HEK293T (cell line): ENCODE results near the gene CCDC85B.
A peak's percentile ranks its signal among the peaks of the same experiment; 100 is the strongest.

Source experiments
- BHLHE40 ChIP-seq: fragments of 450-650 bp; IDR thresholded peaks from 2 replicates; pipeline ENCODE4 v1.6.1; 2016; ENCODE audit warnings: mild to moderate bottlenecking, moderate library complexity, borderline replicate concordance
- ELF4 ChIP-seq: fragments of 450-650 bp; IDR thresholded peaks from 2 replicates; pipeline ENCODE4 v1.6.1; 2017; ENCODE audit warnings: antibody characterized with exemption
- FOXM1 ChIP-seq: fragments of 450-650 bp; IDR thresholded peaks from 2 replicates; pipeline ENCODE4 v1.6.1; 2017; ENCODE audit warnings: mild to moderate bottlenecking, borderline replicate concordance
- L3MBTL2 ChIP-seq: fragments of 450-650 bp; conservative IDR thresholded peaks from 2 replicates; pipeline ENCODE4 v1.6.1; 2016; ENCODE audit warnings: mild to moderate bottlenecking
- NFRKB ChIP-seq: fragments of 450-650 bp; IDR thresholded peaks from 2 replicates; pipeline ENCODE4 v1.6.1; 2016; ENCODE audit warnings: mild to moderate bottlenecking, moderate library complexity
- SUZ12 ChIP-seq: fragments of 450-650 bp; IDR thresholded peaks from 2 replicates; pipeline ENCODE4 v1.6.1; 2016; ENCODE audit warnings: mild to moderate bottlenecking

DNA sequence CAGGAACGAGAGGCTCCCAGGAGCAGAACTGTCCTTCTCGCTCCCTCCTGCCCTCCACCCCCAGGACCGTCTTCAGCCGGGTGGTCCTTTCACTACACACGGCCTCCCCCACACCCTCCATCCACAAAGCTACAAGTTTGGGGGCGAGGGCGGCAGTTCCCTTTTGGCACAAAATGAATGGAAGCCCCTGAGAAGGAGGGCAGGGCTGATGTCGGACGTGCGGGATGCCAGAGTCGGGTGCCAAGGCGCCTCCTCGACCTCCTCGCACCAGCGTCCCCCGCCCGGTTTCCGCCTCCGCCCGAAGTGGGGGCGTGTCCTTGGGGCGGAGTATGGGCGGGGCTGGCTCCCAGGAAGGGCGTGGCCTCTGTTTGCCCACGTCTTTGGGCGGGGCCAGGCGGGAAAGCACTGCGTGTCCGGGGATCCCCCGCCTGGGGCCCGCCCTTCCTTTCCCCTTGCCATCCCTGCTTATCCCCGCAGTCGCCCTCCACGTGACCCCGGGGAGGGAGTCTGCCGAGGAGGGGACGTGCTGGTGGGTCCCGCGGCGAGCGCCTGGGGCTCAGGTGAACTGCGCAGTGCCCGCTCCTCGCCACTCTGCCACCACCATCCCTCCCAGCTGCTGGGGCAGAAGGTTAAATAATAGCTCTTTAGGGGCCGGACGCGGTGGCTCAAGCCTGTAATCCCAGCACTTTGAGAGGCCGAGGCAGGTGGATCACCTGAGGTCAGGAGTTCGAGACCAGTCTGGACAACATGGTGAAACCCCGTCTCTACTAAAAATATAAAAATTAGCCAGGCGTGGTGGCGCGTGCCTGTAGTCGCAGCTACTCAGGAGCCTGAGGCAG, 16.9 kb upstream of the CCDC85B start:
- TF ChIP-seq ELF4 (no peak), SUZ12 (no peak), BHLHE40 (no peak), FOXM1 (no peak), L3MBTL2 (peak; percentile 66), NFRKB (no peak)
